ENCODE measurements around the gene CDK5RAP3.
"Not testable (repeated sequence)": the region's sequence is repeated elsewhere in the genome, so short reads cannot be mapped to it uniquely, and the experiment has no call there.

The CDK5RAP3 gene

GRCh38 chr17:47970725-47971499 lies at the start of gene CDK5RAP3:
Gene CDK5RAP3, plus strand, starts transcription at chr17:47971113. Its CDS starts 34 bp downstream, at chr17:47971147.
- DNase-seq, result peak; percentile 99

DNA sequence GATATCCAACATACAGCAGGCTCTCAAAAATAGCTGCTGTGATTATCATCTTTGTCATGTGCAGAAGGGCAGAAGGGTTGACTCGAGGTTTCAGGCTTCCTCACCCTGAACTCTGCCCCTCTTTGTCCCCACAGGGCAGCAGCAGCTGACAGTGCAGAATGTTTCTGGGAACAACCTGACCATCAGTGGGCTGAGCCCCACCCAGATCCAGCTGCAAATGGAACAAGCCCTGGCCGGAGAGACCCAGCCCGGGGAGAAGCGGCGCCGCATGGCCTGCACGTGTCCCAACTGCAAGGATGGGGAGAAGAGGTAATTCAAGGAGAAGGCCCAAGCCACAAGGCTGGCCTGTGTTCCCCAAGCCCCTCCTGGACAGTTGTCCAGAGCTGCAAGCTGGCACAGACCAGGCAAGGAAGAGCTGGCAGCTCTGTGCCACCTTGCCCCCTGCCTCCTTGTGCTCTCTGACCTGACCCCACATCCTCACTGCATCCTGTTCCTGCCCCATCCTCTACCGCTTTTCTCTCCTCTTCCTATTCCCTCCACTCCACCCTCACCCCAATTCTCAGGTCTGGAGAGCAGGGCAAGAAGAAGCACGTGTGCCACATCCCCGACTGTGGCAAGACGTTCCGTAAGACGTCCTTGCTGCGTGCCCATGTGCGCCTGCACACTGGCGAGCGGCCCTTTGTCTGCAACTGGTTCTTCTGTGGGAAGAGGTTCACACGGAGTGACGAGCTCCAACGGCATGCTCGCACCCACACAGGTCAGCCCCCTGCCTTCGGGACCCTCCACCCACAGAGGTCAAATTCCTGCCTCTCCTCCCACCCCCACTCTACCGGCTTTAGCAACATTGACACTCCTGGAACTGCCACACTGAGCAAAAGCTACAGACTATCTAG lies 45.9 kb upstream of the CDK5RAP3 start:
- no peak for DNase-seq

DNA sequence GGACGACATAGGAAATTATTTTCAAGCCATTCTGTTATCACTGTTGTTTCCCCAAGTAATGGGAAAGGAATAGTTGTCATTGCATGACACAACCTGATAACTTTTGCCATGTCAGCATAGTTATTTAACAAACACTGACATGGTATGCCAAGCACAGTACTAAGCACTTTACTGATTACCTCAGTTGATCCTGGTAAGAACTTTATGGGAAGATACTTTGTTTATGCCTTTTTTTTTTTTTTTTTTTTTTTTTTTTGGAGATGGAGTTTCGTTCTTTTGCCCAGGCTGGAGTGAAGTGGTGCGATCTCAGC lies 45.3 kb upstream of the CDK5RAP3 start:
- no peak for DNase-seq

DNA sequence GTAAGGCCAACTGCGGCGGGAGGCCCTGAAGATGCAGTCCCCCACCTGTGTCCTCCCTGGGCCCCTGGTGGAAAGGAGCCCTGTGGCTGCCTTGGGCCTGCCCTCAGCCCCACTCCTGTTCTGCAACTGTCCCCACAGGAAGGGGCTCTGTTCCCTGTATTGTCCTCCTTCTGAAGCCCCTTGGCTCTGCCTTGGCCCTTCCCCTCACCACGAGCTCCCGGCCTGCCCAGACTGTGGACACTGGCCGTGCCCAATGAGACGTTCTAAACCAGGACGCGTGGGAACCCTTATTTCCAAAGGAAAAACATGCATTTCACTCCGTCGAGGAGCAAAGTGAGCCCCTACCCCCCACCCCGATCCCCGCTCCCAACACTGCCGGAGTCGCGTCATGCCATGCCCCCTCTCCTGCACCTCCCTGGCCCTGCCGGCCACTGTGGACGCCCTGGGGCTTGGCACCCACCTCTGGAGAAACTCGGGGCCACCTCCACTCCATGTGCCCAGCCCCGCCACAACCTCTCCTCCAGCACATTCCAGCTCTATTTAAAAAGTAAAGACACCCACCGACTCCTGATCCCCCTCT lies 43.0 kb upstream of the CDK5RAP3 start:
- DNase-seq, result no peak

DNA sequence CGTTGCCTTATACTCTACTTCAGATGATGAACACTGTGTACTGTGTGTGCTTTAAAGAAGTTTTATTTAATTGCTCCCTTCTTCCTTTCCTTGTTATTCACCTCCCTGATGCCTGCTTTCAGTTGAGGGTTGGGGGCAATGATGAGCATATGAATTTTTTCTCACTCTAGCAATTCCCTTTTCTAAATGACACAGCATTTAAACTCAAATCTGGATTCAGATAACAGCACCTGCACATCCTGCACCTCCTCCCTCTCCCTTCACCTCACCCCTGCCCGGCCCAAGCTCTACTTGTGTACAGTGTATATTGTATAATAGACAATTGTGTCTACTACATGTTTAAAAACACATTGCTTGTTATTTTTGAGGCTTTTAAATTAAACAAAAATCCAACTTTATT lies 42.5 kb upstream of the CDK5RAP3 start:
- DNase-seq, result no peak

- no peak for DNase-seq
These were observed 41.5 kb upstream of the CDK5RAP3 start for GRCh38 chr17:47929218-47930000.

GRCh38 chr17:47931848-47932247 lies 39.1 kb upstream of the CDK5RAP3 start:
- no peak for DNase-seq

DNA sequence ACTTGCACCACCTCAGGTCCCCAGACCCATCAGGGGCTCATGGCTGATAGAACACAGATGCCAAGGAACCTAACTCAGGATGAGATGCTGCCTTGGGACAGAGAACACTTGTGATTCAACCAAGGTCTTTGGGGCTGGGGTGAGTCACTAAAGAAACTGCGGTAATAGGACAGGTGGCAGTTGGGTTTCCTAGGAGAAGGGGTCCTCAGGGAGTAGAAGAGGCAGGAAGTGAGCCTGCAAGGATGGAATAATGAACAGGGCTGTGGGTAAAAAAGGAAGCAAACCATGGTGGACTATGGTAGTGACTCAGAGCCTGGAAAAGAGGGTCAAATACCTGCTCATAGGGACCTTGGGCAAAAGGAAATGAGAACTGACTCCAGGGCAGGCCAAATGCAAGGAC lies 36.1 kb upstream of the CDK5RAP3 start:
- DNase-seq, result peak; percentile 34

GRCh38 chr17:47935468-47935867 lies 35.4 kb upstream of the CDK5RAP3 start:
- DNase-seq, result not testable (repeated sequence)

DNA sequence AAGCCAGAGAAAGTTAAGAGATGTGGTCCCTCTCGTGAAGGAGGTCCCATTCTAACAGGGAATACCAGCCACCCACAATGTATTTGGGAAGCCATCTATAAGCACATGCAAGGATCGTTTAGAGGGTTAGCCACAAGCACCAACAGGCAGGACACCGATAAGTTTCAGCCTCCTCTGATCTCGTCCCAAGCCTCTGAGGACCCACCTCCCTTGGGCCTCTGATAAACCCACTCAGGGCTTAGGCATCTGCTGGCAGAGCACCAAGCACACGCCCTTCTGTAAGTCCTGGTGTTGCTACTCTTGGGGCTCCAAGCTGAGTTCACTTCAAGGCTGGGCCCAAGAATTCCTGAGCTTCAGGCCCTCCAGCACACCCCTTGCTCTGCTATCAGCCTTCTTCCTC lies 35.0 kb upstream of the CDK5RAP3 start:
- peak; percentile 53 for DNase-seq

- DNase-seq, result no peak
These were observed 33.0 kb upstream of the CDK5RAP3 start for GRCh38 chr17:47937941-47938340.

GRCh38 chr17:47941246-47942095 lies 29.4 kb upstream of the CDK5RAP3 start, which contains the start of gene PNPO:
Gene PNPO, plus strand, starts transcription at chr17:47941571. Its CDS starts 105 bp downstream, at chr17:47941676.
- peak; percentile 94 for DNase-seq

DNA sequence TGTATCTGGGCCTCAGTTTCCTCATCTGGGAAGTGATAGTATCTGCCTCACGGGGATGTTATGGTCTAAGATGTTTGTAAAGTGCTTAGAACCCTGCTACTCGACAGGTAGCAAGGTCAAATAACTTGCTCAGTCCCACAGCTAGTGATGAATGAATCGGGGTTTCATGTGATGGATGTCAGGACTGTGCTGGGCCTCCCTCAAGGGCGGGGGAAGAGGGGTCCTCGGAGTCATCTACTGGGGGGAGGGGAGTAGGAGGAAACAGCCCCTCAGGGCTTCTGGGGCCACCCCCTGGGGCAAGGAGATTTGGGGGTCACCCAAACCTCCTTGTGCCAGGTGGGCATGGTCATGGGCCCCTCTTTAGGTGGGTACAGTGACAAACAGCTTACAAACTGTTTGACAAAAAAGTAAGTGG lies 28.8 kb upstream of the CDK5RAP3 start:
- no peak for DNase-seq

GRCh38 chr17:47942568-47942967 lies 28.3 kb upstream of the CDK5RAP3 start:
- no peak for DNase-seq

DNA sequence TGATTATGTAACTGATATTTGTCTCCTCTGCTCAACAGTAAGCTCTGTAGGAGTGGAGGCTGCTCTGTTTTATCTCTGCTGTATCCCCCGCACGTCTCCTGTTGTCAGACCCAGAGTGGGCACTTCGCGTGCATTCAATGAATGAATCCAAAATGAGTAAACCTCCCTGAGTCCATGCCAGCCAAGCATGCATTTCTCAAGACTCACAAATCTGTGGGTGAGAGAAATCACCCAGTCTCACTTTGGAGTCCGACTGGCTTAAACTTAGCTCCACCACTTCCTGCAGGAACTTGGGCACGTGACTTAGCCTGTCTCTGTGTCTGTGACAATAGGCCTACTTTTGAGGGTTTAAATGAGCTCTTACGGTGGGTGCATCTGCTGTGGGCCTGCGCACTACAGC lies 25.8 kb upstream of the CDK5RAP3 start:
- no peak for DNase-seq

DNA sequence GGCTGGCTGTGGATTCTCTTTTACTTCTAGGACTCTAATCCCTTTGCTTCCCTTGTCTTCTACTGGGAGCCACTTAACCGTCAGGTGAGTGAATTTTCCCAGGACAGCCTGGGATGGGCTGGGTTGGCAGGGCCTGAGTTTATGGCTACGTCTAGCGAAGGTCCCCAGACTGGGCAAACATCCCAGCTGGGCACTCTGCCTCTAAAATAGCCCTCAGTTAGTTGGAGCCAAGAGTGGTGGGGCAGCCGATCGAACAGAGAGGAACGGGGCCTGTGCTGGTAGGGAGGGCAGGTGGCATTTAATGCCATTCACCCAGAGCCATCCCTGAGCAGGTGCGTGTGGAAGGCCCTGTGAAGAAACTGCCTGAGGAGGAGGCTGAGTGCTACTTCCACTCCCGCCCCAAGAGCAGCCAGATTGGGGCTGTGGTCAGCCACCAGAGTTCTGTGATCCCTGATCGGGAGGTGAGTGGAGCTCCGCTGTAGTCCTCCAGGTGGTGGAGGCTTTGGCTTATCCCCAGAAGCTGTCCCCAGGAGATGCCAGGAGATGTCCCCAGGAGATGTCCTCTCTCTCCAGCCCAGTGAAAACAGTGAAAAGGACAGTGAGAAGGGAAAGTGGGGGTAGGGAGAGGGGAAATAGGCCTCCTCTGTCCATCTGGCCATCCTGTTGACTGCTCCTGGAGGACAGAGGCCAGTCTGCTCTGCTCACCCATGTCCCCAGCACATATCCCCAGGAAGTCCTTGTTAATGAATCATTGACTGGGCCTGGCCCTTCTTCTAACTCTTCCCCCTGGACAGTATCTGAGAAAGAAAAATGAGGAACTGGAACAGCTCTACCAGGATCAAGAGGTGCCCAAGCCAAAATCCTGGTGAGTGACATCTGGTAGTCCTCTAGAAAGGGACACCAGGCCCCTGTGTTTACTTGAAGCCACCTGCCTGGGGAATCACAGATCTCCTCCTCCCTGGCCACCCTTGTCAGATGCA lies 25.1 kb upstream of the CDK5RAP3 start:
- DNase-seq, result no peak

DNA sequence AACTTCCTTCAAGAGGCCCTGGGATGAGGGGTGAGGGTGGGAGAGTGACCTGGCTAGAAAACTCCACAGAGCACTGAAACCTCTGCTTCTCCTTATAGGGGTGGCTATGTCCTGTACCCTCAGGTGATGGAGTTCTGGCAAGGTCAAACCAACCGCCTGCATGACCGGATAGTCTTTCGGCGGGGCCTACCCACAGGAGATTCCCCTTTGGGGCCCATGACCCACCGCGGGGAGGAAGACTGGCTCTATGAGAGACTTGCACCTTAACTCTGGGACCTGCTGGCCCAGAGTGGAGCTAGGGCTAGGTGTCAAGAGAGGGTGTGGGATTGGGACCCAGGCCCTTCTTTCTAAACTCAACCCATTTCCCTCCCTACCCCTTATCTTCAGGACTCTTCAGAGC lies 24.4 kb upstream of the CDK5RAP3 start:
- DNase-seq, result no peak

- DNase-seq, result peak; percentile 69
These were observed 23.9 kb upstream of the CDK5RAP3 start for GRCh38 chr17:47946929-47947397.

DNA sequence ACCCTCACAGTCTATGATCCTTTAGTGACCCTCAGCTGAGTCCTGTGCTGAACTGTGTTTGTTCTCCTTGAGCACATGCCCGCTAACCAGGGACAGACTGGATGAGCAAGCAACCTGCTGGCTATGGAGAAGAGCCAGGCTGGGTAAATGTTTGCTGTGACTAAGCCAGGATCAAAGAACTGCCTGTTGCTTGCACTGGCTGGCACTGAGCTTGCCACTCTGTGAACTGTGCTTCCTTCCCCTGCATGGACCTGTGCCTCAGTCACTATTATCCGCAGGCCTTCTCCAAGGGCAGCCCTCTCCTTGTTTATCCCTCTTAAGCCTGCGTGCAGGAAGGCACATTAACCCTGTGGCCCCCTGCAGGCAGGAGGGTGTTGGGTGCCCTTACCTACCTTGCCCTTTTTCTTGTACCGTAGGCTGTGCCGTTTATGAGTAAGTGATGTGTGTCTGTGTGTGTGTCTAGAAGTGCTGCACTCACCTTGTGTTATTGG lies 22.2 kb upstream of the CDK5RAP3 start:
- no peak for DNase-seq

- DNase-seq, result peak; percentile 78
These were observed 21.6 kb upstream of the CDK5RAP3 start for GRCh38 chr17:47949197-47949759.

All from T1000 (cell line).